NCI-H2227 (cell line): ENCODE results near the gene PRPSAP2.
"Not testable (repeated sequence)": the region's sequence is repeated elsewhere in the genome, so short reads cannot be mapped to it uniquely, and the experiment has no call there.

Experiments
- DNase-seq: peaks from one replicate; lab custom pipeline; 2025; ENCODE audit not compliant: unreplicated experiment; lab: John Stamatoyannopoulos, UW

PRPSAP2 gene

GRCh38 chr17:18937981-18938691, 80.2 kb downstream of the PRPSAP2 start:
- no peak for DNase-seq

DNA sequence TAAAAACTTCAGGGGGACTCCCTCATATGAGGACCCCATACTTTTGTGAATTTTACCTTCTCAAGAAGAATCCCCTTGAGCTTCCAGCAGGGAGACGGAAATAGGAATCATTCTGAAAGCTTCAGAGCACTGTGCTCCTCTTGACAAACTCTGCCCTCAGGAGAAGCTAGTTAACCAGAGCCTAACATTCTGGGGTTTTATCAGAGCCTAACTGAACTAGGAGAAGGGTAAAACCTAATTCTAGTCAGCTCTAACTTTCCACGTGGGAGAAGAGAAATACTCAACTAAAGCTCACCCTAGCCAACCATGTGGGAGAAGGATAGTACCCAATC, 80.7 kb downstream of the PRPSAP2 start:
- no peak for DNase-seq

GRCh38 chr17:18944646-18945045, 86.7 kb downstream of the PRPSAP2 start:
- DNase-seq: no peak

- DNase-seq: no peak
Observed at GRCh38 chr17:18946536-18946935, 88.6 kb downstream of the PRPSAP2 start.

- DNase-seq: no peak
Observed at GRCh38 chr17:18947866-18948265, 89.9 kb downstream of the PRPSAP2 start.

GRCh38 chr17:18948476-18949006, 90.6 kb downstream of the PRPSAP2 start:
- DNase-seq: no peak

- no peak for DNase-seq
Observed at GRCh38 chr17:18949566-18949965, 91.6 kb downstream of the PRPSAP2 start.

- DNase-seq: no peak
Observed at GRCh38 chr17:18950346-18950745, 92.4 kb downstream of the PRPSAP2 start.

DNA sequence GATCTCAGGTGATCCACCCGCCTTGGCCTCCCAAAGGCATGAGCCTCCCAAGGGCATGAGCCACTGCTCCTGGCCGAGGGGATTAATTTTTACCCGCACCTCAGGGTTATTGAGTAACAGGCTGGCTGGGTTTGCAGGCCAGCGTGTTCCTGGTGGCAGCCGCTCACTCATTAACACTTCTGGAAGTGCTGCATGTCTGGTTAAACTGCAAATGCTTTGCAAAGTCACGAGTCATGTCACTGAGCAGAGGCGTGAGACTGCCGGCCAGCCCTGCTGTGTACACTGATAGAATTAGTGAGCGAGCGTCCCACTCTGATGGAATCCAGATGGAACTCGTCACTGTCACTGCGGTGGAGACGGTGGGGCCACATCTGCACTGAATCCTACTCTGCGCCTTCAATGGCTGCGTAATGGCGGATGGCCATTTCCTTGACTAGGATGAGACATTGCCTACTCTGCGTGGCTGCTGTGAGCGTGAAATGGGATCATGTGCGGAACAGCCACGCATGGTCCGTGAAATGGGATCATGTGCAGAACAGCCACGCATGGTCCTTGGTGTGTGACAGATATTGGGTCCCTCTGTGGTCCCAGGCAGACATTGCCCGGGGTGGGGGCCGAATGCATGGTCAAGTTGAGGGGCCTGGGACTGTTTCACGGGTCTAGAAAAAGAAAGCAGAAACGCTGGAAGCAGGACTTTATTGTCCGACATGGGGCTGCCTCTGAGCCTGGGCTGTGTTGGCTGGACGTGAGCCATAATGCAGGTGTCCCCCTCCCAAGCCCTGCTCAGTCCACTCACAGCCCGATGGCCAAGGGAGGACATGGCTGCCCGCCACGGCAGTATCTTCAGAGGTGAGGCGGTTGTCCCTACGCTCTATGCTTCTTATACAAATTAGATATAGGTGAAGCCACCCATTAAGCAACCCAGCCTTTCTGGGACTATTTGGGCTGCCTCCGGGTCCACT, 93.3 kb downstream of the PRPSAP2 start:
- no peak for DNase-seq

- no peak for DNase-seq
Observed at GRCh38 chr17:18951941-18952842, 94.3 kb downstream of the PRPSAP2 start, which contains the start of gene SLC5A10. SLC5A10 (plus strand) TSS chr17:18952165; CDS start chr17:18952206, 41 bp downstream.

- DNase-seq: no peak
Observed at GRCh38 chr17:18953231-18953728, 95.3 kb downstream of the PRPSAP2 start.

GRCh38 chr17:18954321-18954720, 96.4 kb downstream of the PRPSAP2 start:
- DNase-seq: no peak

DNA sequence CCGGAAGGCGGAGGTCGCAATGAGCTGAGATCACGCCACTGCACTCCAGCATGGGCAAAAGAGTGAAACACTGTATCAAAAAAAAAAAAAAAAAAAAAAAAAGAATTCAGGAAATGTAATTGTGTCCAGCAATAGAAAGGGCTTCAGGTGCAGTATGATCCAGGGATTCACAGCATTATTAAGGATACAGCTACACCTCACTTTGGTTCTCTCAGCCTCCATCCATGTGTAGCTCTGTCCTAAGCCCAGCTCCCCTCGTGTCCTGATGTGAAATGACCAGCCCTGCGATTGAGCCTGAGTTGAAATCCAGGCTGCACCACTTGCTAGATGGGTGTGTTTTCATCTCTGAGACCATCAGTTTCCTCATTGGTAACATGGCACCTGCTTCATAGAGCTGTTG, 97.1 kb downstream of the PRPSAP2 start:
- DNase-seq: no peak

GRCh38 chr17:18956021-18956420, 98.1 kb downstream of the PRPSAP2 start:
- DNase-seq: not testable (repeated sequence)

- no peak for DNase-seq
Observed at GRCh38 chr17:18956581-18956980, 98.7 kb downstream of the PRPSAP2 start.

DNA sequence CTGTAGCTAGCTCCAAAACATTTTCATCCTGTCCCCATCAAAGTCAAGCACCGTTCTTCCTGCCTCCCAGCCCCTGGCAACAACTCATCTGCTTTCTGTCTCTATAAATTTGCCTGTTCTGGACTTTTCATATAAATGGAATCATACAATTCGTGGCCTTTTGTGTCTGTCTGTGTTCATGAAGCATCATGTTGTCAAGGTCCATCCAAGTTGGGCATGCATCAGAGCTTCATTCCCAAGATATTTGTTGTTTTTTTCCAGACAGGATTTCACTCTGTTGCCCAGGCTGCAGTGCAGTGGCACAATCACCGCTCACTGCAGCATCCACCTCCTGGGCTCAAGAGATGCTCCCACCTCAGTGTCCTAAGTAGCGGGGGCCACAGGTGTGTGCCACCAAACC, 99.9 kb downstream of the PRPSAP2 start:
- DNase-seq: no peak

- no peak for DNase-seq
Observed at GRCh38 chr17:18958611-18959010, 100.7 kb downstream of the PRPSAP2 start.

DNA sequence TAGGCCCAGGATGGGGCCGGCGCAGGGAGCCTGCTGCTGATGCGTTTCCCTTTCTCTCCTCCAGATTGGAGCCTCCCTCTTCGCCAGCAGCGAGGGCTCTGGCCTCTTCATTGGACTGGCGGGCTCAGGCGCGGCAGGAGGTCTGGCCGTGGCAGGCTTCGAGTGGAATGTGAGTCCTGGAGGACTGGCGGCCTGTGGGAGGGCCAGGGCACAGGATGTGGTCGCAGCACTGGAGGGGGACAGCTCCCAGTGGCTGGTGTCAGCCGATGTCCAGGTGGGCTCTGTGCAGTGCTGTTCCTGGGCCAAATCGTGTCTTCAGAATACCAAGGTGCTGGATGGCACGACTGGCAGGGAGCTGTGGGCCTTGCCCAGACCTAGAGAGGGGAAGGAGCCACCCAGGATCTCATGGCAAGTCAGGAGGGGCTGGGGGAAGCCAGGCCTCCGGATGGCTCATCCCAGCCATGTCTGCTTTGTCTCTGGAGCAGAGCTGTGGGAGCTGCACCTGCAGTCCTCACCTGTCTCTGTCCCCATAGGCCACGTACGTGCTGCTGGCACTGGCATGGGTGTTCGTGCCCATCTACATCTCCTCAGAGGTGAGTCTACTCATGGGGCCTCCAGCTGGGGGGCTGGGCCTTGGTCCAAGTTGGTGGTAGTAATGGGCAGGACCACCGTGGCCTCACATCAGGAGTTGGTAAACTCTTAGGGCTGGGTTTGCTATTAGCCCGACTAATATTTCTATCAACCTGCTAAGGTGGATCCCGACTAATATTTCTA, 101.3 kb downstream of the PRPSAP2 start:
- peak; percentile 34 for DNase-seq

DNA sequence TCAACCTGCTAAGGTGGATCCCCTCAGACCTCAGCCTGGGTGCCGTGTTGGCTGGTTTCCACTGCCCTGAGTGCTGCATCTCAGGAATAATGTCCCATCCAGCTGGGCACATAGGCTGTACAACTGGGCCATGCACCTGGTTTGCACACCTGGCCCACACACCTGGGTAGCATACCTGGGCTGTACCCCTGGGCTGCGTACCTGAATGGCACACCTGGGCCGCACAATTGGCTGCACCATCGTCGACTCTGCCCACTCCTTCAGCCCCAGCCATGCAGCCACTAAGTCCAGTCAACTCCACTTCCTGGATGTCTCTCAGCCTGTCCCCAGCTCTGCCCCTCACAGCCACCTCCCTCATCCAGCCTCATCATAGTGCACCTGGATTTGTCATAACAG, 101.9 kb downstream of the PRPSAP2 start:
- DNase-seq: no peak

GRCh38 chr17:18960241-18960665, 102.3 kb downstream of the PRPSAP2 start:
- DNase-seq: no peak
